ENCODE measurements around the gene CSGALNACT2.

- TF ChIP-seq, protein P1, sequence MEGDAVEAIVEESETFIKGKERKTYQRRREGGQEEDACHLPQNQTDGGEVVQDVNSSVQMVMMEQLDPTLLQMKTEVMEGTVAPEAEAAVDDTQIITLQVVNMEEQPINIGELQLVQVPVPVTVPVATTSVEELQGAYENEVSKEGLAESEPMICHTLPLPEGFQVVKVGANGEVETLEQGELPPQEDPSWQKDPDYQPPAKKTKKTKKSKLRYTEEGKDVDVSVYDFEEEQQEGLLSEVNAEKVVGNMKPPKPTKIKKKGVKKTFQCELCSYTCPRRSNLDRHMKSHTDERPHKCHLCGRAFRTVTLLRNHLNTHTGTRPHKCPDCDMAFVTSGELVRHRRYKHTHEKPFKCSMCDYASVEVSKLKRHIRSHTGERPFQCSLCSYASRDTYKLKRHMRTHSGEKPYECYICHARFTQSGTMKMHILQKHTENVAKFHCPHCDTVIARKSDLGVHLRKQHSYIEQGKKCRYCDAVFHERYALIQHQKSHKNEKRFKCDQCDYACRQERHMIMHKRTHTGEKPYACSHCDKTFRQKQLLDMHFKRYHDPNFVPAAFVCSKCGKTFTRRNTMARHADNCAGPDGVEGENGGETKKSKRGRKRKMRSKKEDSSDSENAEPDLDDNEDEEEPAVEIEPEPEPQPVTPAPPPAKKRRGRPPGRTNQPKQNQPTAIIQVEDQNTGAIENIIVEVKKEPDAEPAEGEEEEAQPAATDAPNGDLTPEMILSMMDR (IDR thresholded peaks at IDR 0.05; ENCODE audit: low read depth, low read length), result no peak
- TF ChIP-seq EZH2phosphoT487 (IDR thresholded peaks at IDR 0.05; ENCODE audit: low read depth), result no peak
Measured at GRCh38 chr10:43110338-43111071, 27.7 kb upstream of the CSGALNACT2 start.

All from OCI-LY3 (cell line).